NT2/D1 (cell line): ENCODE measurements around the gene SCTR.

Experiments used
- SUZ12 ChIP-seq: IDR thresholded peaks from 2 replicates; pipeline ENCODE4 v1.6.1; 2011; ENCODE audit not compliant: insufficient read length, insufficient read depth; ENCODE audit errors: extremely low read depth
- YY1 ChIP-seq: IDR thresholded peaks from 2 replicates; pipeline ENCODE4 v1.6.1; 2011; ENCODE audit not compliant: insufficient read length, insufficient read depth
- ZNF274 ChIP-seq: IDR thresholded peaks from 2 replicates; pipeline ENCODE4 v1.6.1; 2011; ENCODE audit warnings: mild to moderate bottlenecking, low read depth, low read length

- no peak for TF ChIP-seq ZNF274
- no peak for TF ChIP-seq SUZ12
- no peak for TF ChIP-seq YY1
Observed at GRCh38 chr2:119460076-119460475, 64.2 kb downstream of the SCTR start.
